ENCODE measurements around the gene FTL. TPM values are rescaled to one million over a fixed set of nuclear protein-coding genes. Genes with fewer than 3 reads are reported as not detected.

FTL gene
- total RNA-seq, 2 donors from 2014 or later, result 1,824 to 3,385 TPM

DNA sequence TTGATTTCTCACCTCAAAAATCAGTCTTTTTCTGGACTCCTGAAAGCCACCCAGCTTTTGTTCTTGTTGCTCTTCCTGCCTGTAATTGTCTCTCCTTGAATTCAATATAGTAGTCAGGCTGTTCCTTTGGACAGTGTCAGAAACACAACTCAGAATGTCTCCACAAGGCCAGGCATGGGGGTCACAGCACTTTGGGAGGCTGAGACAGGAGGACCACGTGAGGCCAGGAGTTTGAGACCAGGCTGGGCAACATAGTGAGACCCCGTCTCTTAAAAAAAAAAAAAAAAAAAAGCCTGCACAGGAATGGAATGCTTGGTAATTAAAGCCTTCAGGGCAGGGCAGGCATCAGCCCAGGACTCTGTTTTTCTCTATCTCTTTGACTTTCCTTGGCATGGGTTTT lies 19.3 kb upstream of the FTL start:
- 83 to 85% methylated on average over 2 of the region's 2 CpGs for WGBS, 2 donors
- Histone ChIP-seq H3K4me3 (no peak overlapping the region), H3K27ac (no peak overlapping the region), H3K4me1 (no peaks in the 10 kb centered on the region), H3K36me3 (replicated peaks in 1 of 2; ENCODE audit: insufficient read depth in 1 of 2, low read depth in 2 of 2) (no peaks in the 10 kb centered on the region), H3K27me3 (no peaks in the 10 kb centered on the region), H3K9me3 (no peaks in the 10 kb centered on the region)
- ATAC-seq (no peak), DNase-seq (no peak)
- intact Hi-C loops (cut with DNase I), result no loop called here
- TF ChIP-seq, protein P1, sequence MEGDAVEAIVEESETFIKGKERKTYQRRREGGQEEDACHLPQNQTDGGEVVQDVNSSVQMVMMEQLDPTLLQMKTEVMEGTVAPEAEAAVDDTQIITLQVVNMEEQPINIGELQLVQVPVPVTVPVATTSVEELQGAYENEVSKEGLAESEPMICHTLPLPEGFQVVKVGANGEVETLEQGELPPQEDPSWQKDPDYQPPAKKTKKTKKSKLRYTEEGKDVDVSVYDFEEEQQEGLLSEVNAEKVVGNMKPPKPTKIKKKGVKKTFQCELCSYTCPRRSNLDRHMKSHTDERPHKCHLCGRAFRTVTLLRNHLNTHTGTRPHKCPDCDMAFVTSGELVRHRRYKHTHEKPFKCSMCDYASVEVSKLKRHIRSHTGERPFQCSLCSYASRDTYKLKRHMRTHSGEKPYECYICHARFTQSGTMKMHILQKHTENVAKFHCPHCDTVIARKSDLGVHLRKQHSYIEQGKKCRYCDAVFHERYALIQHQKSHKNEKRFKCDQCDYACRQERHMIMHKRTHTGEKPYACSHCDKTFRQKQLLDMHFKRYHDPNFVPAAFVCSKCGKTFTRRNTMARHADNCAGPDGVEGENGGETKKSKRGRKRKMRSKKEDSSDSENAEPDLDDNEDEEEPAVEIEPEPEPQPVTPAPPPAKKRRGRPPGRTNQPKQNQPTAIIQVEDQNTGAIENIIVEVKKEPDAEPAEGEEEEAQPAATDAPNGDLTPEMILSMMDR (IDR thresholded peaks at IDR 0.05), result no peak
- TF ChIP-seq POLR2A (IDR thresholded peaks at IDR 0.05), result no peak

DNA sequence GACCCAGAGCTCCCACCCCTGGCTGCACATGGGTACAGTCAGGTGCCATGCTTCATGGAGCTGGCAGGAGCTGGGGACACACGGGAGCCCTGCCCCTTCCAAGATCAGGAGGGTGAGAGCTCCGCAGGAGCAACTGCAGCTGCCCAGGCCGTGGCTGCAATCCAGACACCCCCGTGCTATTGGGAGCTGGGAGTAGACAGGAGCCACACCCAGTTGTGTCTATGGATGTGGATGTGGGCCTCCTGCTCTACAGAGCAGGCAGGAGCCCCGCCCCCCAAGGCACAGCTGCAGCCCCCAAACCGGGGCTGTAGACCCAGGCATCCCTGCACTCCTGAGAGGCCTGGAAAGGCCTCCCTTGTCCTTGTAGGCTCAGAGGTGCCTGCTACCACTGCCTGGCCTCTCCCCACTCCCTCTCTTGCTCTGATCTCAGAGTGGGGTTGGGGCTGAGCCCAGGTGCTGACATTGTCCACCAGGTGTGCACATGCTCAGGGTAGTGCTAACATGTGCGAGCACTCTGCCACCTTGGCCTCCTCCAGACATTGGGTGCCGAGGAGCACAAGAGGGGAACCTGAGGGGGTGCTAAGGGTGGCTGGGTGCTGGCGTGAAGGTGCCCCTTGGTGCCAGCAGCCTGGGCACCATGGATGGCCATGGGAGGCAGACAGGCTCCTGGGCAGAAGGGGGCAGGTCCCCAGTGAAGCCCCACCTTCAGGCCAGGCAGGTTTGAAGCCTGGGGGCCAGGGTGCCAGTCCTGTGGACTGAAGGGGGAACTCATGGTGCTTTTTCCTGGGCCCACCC lies 18.4 kb upstream of the FTL start:
- Histone ChIP-seq H3K27me3 (no peaks in the 10 kb centered on the region), H3K9me3 (no peaks in the 10 kb centered on the region), H3K27ac (no peak overlapping the region), H3K4me1 (no peaks in the 10 kb centered on the region), H3K4me3 (no peak overlapping the region), H3K36me3 (replicated peaks in 1 of 2; ENCODE audit: insufficient read depth in 1 of 2, low read depth in 2 of 2) (no peaks in the 10 kb centered on the region)
- TF ChIP-seq, protein P1 (IDR thresholded peaks at IDR 0.05), result no peak
- TF ChIP-seq POLR2A (IDR thresholded peaks at IDR 0.05), result no peak
- DNase-seq (no peak), ATAC-seq (no peak)
- WGBS, 2 donors, result 83% methylated on average over 6 of the region's 9 CpGs; no CpG with 5 or more reads in 1 of the 2 donors
- intact Hi-C loops (cut with DNase I), result no loop called here

DNA sequence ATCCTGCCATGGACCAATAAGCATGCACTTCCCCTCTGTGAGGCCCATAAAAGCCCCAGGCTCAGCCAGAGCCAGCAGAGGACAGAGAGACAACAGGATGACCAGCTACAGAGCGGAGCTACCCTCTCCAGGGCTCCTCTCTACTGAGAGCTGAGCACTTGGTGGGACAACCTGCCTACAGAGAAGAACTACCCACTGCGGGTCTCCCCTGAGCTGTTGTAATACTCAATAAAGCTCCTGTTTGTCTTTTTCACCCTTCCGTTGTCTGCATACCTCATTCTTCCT lies 17.9 kb upstream of the FTL start:
- WGBS, 2 donors, result 94 to 100% methylated on average over 3 of the region's 3 CpGs
- TF ChIP-seq, protein P1 (IDR thresholded peaks at IDR 0.05), result no peak
- TF ChIP-seq POLR2A (IDR thresholded peaks at IDR 0.05), result no peak

DNA sequence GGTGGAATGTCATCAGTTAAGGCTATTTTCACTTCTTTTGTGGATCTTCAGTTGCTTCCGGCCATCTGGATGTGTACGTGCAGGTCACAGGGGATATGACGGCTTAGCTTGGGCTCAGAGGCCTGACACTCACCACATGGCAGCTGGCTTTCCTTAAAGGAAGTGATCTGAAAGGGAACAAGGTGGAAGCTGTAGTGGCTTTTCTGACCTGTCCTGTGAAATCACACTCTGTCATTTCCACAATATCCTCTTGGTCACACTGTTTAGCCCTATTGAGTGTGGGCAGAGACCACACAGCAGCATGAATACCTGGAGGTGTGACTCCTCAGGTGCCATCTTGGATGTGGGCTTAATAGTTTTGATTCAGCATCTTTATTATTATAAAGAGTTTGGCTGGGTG lies 14.9 kb upstream of the FTL start:
- no peak for DNase-seq
- Histone ChIP-seq H3K36me3 (replicated peaks in 1 of 2; ENCODE audit: insufficient read depth in 1 of 2, low read depth in 2 of 2) (no peaks in the 10 kb centered on the region), H3K27ac (no peak overlapping the region), H3K9me3 (no peaks in the 10 kb centered on the region), H3K4me1 (peaks cover 6% of the 10 kb centered on the region), H3K4me3 (no peak overlapping the region), H3K27me3 (no peaks in the 10 kb centered on the region)
- no peak for ATAC-seq
- intact Hi-C loops (cut with DNase I), result no loop called here
- TF ChIP-seq, protein P1 (IDR thresholded peaks at IDR 0.05), result no peak
- TF ChIP-seq POLR2A (IDR thresholded peaks at IDR 0.05), result no peak
- WGBS, 2 donors, result 77 to 82% methylated on average over 3 of the region's 3 CpGs

More for the DNA sequence above, 17.9 kb upstream of the FTL start:
- Histone ChIP-seq H3K27me3 (no peaks in the 10 kb centered on the region), H3K4me3 (no peak overlapping the region), H3K36me3 (replicated peaks in 1 of 2; ENCODE audit: insufficient read depth in 1 of 2, low read depth in 2 of 2) (no peaks in the 10 kb centered on the region), H3K27ac (no peak overlapping the region), H3K4me1 (no peaks in the 10 kb centered on the region), H3K9me3 (no peaks in the 10 kb centered on the region)
- DNase-seq (no peak), ATAC-seq (no peak)
- intact Hi-C loops (cut with DNase I), result no loop called here
